Measurements from ENCODE around the gene OR2AG1.

OR2AG1 gene

DNA sequence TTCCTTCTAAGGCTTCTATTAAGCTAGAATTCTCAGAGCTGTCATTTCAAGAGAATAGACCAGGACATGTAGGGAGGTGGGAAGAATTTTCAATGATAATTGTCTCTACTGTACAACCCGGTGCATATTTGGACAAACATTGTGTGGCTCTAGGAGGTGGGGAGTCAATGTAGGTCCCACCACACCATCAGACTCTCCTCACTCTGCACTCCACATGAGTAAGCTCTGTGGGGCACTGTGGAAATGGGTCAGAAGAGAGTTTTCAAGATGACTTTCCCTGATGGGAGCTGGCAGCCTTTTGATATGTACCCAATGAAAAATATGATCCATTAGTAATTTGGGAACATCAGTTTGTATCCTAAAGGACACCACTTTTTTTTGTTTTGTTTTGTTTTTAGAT is 44.2 kb upstream of the OR2AG1 start:
- DNase-seq (ENCODE audit: low read depth) = no peak
- no peak overlapping the region for H3K4me3 ChIP-seq (ENCODE audit: low read depth, low read length)
- TF ChIP-seq, protein P1, sequence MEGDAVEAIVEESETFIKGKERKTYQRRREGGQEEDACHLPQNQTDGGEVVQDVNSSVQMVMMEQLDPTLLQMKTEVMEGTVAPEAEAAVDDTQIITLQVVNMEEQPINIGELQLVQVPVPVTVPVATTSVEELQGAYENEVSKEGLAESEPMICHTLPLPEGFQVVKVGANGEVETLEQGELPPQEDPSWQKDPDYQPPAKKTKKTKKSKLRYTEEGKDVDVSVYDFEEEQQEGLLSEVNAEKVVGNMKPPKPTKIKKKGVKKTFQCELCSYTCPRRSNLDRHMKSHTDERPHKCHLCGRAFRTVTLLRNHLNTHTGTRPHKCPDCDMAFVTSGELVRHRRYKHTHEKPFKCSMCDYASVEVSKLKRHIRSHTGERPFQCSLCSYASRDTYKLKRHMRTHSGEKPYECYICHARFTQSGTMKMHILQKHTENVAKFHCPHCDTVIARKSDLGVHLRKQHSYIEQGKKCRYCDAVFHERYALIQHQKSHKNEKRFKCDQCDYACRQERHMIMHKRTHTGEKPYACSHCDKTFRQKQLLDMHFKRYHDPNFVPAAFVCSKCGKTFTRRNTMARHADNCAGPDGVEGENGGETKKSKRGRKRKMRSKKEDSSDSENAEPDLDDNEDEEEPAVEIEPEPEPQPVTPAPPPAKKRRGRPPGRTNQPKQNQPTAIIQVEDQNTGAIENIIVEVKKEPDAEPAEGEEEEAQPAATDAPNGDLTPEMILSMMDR (IDR thresholded peaks at IDR 0.05; ENCODE audit: insufficient read depth, low read depth, low read length, missing control alignments) = no peak

DNA sequence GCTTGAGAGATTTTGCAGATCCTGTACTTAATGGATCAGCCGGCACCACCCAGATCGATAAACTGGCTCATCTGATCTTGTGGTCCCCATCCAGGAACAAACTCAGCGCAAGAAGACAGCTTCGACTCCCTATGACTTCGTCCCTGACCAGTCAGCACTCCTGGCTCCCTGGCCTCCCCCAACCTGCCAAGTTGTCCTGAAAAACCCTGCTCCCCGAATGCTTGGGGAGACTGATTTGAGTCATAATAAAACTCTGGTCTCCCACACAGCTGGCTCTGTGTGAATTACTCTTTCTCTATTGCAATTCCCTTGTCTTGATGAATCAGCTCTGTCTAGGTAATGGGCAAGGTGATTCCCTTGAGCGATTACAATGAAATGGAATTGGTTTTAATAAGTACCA is 40.6 kb upstream of the OR2AG1 start:
- no peak for DNase-seq (ENCODE audit: low read depth)
- TF ChIP-seq, protein P1 (IDR thresholded peaks at IDR 0.05; ENCODE audit: insufficient read depth, low read depth, low read length, missing control alignments) = no peak
- H3K4me3 ChIP-seq (ENCODE audit: low read depth, low read length) = peak overlapping the region; percentile 43

DNA sequence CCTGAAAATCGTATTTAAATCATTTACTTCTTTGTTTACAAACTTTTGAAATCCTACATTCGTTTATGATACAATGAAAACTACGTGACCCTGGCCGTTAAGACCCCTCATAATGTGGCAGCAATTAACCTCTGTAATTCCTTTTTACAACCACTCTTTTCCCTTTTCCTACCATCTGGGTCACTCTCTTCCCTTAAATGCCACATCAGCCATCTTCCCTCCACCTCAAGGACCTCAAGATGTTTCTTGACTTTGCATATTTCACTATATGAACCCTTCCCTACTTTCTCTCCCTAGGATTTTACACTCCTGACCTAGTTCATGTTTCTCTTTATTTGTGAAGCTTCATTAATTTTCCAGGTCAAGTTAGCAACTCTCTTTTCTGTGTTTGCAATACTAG is 37.8 kb upstream of the OR2AG1 start:
- TF ChIP-seq, protein P1 (IDR thresholded peaks at IDR 0.05; ENCODE audit: insufficient read depth, low read depth, low read length, missing control alignments) = no peak
- peak; percentile 15 for DNase-seq (ENCODE audit: low read depth)
- peak overlapping the region; percentile 97 for H3K4me3 ChIP-seq (ENCODE audit: low read depth, low read length)

DNA sequence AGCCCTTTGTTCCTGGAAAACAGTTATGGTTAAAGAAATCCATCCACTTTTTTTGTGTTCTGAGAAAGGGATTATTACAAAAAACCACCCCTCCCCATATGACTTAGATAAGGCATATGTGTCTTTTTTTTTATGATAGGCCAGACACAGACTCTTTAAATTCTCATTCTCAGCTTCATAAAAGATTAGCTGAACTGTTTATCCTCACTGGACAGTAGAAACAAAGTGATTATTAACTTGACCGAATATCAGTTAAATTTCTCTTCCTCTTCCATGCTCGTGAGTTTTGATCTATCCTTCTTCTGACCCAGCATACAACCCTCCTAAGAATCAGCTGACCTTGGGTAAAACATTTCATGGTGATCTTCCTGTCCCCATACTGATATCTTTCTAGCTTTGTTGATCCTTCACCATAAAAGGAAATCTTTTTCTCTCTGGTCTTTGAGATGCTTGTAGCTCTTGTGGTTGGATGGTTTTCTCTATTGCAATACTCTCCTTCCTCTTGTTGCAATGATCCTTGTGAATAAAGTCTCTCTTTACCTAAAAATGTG is 37.3 kb upstream of the OR2AG1 start:
- TF ChIP-seq, protein P1 (IDR thresholded peaks at IDR 0.05; ENCODE audit: insufficient read depth, low read depth, low read length, missing control alignments) = no peak
- DNase-seq (ENCODE audit: low read depth) = peak; percentile 75
- peak overlapping the region; percentile 97 for H3K4me3 ChIP-seq (ENCODE audit: low read depth, low read length)

GRCh38 chr11:6746086-6746618 is 36.7 kb upstream of the OR2AG1 start:
- TF ChIP-seq, protein P1 (IDR thresholded peaks at IDR 0.05; ENCODE audit: insufficient read depth, low read depth, low read length, missing control alignments) = no peak
- peak overlapping the region; percentile 97 for H3K4me3 ChIP-seq (ENCODE audit: low read depth, low read length)
- DNase-seq (ENCODE audit: low read depth) = peak; percentile 87

- no peak for DNase-seq (ENCODE audit: low read depth)
- TF ChIP-seq, protein P1 (IDR thresholded peaks at IDR 0.05; ENCODE audit: insufficient read depth, low read depth, low read length, missing control alignments) = no peak
- H3K4me3 ChIP-seq (ENCODE audit: low read depth, low read length) = peak overlapping the region; percentile 97
These were observed 36.2 kb upstream of the OR2AG1 start for GRCh38 chr11:6746626-6747025.

Data from GM12865 (cell line).